ENCODE measurements around the gene UNG. TPM values are rescaled to one million over a fixed set of nuclear protein-coding genes. Genes with fewer than 3 reads are reported as not detected.

The UNG gene
- total RNA-seq, 1 donor from 2014 or later, result 49.3 TPM

DNA sequence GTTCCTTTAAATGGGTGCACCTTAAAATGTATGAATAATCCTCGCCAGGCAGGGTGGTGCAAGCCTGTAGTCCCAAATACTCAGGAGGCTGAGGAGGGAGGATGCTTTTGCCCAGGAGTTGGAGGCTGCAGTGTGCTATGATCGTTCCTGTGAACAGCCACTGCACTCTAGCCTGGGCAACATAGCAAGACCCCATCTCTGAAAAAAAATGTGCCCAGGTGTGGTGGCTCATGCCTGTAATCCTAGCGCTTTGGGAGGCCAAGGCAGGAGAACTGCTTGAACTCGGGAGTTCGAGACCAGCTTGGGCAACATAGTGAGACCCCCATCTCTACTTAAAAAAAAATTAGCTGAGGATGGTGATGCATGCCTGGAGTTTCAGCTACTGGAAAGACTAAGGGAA is 58.6 kb downstream of the UNG start:
- Histone ChIP-seq H3K36me3 (ENCODE audit: control insufficient read depth, insufficient read depth, low read length) (no peaks in the 10 kb centered on the region), H3K27me3 (ENCODE audit: control insufficient read depth, insufficient read depth, low read length) (peaks cover 2% of the 10 kb centered on the region), H3K4me3 (ENCODE audit: low read depth, low read length) (no peak overlapping the region)
- TF ChIP-seq, protein P1, sequence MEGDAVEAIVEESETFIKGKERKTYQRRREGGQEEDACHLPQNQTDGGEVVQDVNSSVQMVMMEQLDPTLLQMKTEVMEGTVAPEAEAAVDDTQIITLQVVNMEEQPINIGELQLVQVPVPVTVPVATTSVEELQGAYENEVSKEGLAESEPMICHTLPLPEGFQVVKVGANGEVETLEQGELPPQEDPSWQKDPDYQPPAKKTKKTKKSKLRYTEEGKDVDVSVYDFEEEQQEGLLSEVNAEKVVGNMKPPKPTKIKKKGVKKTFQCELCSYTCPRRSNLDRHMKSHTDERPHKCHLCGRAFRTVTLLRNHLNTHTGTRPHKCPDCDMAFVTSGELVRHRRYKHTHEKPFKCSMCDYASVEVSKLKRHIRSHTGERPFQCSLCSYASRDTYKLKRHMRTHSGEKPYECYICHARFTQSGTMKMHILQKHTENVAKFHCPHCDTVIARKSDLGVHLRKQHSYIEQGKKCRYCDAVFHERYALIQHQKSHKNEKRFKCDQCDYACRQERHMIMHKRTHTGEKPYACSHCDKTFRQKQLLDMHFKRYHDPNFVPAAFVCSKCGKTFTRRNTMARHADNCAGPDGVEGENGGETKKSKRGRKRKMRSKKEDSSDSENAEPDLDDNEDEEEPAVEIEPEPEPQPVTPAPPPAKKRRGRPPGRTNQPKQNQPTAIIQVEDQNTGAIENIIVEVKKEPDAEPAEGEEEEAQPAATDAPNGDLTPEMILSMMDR (IDR thresholded peaks at IDR 0.05; ENCODE audit: insufficient read depth, low read length, poor library complexity, severe bottlenecking), result no peak
- no peak for DNase-seq (ENCODE audit: low read depth)

- peaks cover 2% of the 10 kb centered on the region for H3K27me3 ChIP-seq (ENCODE audit: control insufficient read depth, insufficient read depth, low read length)
- TF ChIP-seq, protein P1 (IDR thresholded peaks at IDR 0.05; ENCODE audit: insufficient read depth, low read length, poor library complexity, severe bottlenecking), result no peak
- no peak overlapping the region for H3K4me3 ChIP-seq (ENCODE audit: low read depth, low read length)
- H3K36me3 ChIP-seq (ENCODE audit: control insufficient read depth, insufficient read depth, low read length), result no peaks in the 10 kb centered on the region
- no peak for DNase-seq (ENCODE audit: low read depth)
These were observed 59.2 kb downstream of the UNG start for GRCh38 chr12:109156586-109156985.

GRCh38 chr12:109157986-109158385 is 60.6 kb downstream of the UNG start:
- DNase-seq (ENCODE audit: low read depth), result no peak
- no peaks in the 10 kb centered on the region for H3K36me3 ChIP-seq (ENCODE audit: control insufficient read depth, insufficient read depth, low read length)
- H3K27me3 ChIP-seq (ENCODE audit: control insufficient read depth, insufficient read depth, low read length), result peaks cover 2% of the 10 kb centered on the region
- TF ChIP-seq, protein P1 (IDR thresholded peaks at IDR 0.05; ENCODE audit: insufficient read depth, low read length, poor library complexity, severe bottlenecking), result no peak
- no peak overlapping the region for H3K4me3 ChIP-seq (ENCODE audit: low read depth, low read length)

GRCh38 chr12:109160433-109160832 is 63.0 kb downstream of the UNG start:
- DNase-seq (ENCODE audit: low read depth), result no peak
- TF ChIP-seq, protein P1 (IDR thresholded peaks at IDR 0.05; ENCODE audit: insufficient read depth, low read length, poor library complexity, severe bottlenecking), result no peak
- no peaks in the 10 kb centered on the region for H3K36me3 ChIP-seq (ENCODE audit: control insufficient read depth, insufficient read depth, low read length)
- H3K4me3 ChIP-seq (ENCODE audit: low read depth, low read length), result no peak overlapping the region
- H3K27me3 ChIP-seq (ENCODE audit: control insufficient read depth, insufficient read depth, low read length), result no peaks in the 10 kb centered on the region

Other genes starting within 250 kb of the UNG start
- gene SSH1, start 240.0 kb upstream of the UNG start, total RNA-seq, result 18.6 and 21.4 TPM in 2 replicates
- not detected in 2 replicates for gene DAO, start 217.5 kb upstream of the UNG start, total RNA-seq
- gene SVOP, start 76.5 kb upstream of the UNG start, total RNA-seq, result not detected in 2 replicates
- gene USP30, start 45.0 kb upstream of the UNG start, total RNA-seq, result 9.4 TPM in 2 replicates
- 30.2 and 36.8 TPM in 2 replicates for gene ALKBH2, start 4.1 kb upstream of the UNG start, total RNA-seq
- gene ACACB, start 19.0 kb downstream of the UNG start, total RNA-seq, result 0.84 and 1.9 TPM in 2 replicates
- gene FOXN4, start 211.7 kb downstream of the UNG start, total RNA-seq, result not detected in 2 replicates

Data from kidney epithelial cell (primary cell).